ENCODE data around the gene HGFAC. TPM values are rescaled to one million over a fixed set of nuclear protein-coding genes. Genes with fewer than 3 reads are reported as not detected.
"Not testable (repeated sequence)": the region's sequence is repeated elsewhere in the genome, so short reads cannot be mapped to it uniquely, and the experiment has no call there.

The HGFAC gene
- total RNA-seq, 1 experiment from 2014 or later, result 0.10 TPM

DNA sequence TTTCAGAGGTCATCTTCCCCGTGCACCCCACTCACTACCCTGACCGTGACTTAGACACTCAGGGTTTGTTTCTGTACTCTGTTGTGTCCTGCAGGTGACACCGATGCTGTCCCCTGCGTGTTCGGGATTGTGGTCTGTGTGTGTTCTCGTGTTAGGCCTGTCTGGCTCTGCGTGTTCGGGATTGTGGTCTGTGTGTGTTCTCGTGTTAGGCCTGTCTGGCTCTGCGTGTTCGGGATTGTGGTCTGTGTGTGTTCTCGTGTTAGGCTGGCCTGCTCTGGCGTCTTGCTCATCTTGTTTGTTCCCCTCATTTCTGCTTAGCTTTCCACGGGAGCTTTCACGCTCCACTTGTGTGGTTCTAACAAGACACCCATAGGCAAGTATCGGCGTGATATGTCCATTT, 30.6 kb upstream of the HGFAC start:
- DNase-seq (ENCODE audit: low spot score), result not testable (repeated sequence)

DNA sequence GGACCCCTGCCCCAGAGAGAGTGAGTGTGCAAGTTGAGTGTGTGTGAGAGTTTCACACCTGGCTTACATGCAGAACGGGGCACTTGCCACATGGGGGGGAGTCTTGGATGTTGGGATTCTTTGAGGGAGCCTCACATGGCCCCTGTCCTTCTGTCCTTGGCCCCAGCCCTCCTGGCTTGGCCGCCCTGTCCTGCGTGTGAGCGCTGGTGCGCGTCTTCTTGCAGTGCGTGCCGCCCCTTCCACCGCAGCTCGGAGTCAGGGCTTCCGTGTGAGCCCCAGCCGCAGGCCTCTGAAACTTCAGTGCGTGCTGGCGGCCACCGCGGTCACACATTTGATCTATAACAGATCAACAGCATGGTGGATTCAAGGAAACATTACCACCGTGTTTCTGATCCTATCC, 30.1 kb upstream of the HGFAC start:
- DNase-seq (ENCODE audit: low spot score), result no peak

DNA sequence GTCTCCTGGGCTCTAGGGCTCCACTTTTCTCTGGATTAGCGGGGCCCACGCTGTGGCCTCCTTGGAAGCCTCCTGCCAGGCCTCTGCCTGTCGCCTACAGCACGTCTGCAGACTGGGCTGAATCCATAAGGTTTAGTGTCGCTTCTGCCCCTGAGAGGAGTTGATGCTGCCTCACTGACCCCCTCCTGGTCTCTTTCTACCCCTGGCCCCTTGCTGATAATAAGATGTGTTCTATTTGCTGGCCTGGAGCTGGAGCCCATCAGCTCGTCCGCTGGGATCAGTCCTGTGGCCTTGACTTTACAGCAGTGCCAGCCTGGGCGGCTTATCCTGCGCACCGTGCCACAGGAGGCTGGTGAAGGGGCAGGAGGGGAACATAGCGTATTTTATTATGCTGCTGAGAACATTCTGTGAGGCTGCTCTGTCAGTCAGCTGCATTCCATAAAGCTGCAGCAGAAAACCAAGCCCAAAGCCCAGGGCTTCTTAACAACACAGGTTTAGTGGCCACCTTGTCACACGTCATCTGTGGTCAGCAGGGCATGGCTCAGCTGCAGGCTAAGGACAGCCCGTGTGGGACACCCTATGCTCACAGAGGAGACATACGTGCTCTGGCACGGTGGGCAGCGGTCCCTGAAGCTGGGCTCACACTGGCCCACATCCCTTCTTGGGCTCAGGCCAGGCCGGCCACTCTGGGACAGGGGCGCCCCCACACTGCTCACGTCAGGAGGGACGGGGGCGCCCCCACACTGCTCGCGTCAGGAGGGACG, 29.3 kb upstream of the HGFAC start:
- no peak for DNase-seq (ENCODE audit: low spot score)

DNA sequence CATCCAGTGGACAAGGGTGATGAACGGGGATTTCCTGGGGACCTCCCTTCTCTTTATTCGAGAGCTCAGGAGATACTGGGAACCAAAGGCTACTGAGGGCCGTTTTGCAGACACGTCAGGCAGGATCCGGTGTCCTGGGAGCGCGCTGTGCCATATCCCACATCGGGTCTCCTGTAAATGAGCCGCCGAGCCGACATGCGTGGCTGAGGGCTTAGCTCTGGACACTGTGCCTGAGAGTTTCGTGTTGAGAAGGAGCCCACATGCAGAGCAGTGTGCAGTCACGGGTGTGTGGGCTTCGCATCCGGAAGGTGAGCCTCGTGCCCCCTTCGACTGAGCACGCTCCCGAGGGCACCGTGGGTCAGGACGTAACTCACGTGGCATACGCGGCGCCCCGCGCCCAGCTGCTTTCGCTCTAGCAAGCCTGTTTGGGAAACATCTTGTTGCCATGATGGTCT, 28.5 kb upstream of the HGFAC start:
- DNase-seq (ENCODE audit: low spot score), result no peak

DNA sequence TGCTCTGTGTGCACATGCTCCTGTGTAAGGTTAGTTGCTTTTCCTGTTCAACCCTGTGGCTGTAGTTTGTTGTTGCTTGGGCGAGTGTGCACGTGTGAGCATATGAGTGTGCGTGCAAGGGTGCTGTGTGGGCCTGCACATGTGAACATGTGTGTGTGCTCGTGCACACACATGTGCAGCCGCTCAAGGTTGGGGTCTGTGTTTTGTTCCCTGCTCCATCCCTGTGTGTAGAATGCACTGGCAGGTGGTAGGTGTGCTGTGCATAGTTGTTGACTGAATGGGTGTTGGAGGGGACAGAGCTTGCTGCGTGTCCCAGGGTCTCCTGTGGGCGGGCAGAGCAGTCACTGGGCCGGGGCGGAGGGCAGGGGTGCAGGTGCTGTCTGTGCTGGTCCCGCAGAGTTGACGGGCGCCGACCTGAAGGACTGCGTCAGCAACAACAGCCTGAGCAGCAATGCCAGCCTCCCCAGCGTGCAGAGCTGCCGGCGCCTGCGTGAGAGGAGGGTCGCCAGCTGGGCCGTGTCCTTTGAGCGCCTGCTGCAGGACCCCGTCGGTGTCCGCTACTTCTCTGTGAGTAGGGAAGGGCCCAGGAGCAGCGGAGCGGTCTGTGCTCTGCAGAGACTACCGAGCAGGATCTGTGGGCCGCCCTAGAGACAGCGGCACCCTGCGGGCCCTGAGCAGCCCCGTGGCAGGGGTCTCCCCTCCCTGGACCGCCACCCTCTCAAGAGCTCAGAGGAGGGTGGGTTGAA, 27.9 kb upstream of the HGFAC start:
- DNase-seq (ENCODE audit: low spot score), result no peak

DNA sequence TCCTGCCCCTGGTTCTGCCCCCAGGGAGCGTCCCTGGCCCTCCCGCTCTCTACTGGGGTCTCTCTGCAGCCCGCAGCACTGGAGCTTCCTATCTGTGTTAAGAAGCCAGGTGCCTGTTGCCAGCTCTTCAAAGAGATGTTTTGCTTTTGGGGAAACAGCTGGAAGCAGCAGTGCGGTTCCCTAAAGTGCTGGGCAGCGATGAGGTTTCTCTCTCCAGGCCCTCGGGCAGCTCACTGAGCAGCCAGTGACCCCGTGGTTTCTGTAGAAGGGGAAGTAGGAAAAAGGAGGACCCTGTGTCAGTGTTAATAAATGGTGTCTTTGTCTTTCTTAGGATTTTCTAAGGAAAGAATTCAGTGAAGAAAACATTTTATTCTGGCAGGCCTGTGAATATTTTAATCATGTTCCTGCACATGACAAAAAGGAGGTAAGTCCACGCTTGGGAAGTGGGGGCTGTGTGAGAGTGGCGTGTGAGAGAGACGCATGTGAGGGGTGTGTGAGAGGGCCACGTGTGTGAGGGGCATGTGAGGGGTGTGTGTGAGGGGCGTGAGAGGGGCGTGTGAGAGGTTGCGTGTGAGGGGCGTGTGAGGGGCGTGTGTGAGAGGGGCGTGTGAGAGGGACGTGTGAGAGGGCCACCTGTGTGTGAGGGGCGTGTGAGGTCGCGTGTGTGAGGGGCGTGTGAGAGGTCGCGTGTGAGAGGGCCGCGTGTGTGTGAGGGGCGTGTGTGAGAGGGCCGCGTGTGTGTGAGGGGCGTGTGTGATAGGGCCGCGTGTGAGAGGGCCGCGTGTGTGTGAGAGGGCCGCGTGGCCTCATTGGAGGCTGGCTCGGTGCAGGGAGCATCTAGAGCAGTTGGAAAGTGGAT, 27.1 kb upstream of the HGFAC start:
- no peak for DNase-seq (ENCODE audit: low spot score)

DNA sequence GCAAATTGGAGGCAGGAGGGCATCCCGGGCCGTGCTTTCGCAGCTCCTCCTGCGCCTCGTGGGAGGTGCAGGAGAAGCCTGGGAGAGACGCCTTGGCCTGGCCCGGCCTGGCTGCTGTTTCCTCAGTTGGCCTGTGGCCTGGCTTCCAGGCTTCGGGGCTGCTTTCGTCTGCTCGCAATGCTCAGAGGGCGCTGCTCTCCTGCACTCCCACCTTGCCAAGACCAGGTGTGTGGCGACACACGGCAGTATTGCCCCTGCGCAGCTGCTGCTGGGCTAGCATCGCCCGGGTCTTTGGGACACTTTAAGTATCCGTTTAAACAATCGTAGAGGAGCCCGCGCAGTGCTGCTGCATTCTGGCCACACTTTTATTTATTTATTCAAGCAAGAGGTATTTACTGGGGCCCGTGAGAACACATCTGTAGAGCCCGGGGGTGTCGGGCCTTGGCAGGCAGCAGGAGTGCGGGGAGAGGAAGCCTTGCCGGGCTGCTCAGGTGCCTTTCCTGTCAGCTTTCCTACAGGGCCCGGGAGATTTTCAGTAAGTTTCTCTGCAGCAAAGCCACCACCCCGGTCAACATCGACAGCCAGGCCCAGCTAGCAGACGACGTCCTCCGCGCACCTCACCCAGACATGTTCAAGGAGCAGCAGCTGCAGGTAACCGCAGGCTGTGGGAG, 26.2 kb upstream of the HGFAC start:
- no peak for DNase-seq (ENCODE audit: low spot score)

DNA sequence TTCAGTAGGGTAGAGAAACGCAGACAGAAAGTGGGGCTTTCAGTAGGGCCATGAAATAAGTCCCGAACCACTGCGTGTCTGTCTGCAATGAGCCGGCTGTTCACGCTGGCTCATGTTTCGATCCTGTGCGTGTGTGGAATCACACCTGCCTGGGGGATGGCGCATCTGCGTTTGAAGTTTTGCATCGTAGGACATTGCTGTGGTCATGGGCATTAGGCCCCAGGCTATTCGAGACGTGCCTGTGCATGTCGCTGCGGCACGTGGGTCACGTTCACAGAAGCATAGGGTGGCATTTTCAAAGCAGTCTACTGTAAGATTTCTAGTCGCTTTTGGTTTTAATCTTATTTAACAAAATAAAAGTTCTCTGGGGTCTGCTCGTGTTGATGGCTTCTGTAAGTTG, 25.5 kb upstream of the HGFAC start:
- DNase-seq (ENCODE audit: low spot score), result no peak

DNA sequence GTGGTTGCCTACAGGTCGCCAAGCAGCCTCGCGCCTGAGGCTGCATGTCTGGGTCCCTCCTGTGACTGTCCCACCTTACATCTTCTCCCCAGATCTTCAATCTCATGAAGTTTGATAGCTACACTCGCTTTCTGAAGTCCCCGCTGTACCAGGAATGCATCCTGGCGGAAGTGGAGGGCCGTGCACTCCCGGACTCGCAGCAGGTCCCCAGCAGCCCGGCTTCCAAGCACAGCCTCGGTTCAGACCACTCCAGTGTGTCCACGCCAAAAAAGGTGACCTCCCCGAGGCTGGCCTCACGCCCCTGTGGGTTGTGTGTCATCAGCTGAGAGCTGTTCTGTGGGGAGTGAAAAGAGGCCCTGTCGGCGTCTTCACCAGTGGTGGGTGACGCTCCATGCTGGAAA, 24.9 kb upstream of the HGFAC start:
- no peak for DNase-seq (ENCODE audit: low spot score)

DNA sequence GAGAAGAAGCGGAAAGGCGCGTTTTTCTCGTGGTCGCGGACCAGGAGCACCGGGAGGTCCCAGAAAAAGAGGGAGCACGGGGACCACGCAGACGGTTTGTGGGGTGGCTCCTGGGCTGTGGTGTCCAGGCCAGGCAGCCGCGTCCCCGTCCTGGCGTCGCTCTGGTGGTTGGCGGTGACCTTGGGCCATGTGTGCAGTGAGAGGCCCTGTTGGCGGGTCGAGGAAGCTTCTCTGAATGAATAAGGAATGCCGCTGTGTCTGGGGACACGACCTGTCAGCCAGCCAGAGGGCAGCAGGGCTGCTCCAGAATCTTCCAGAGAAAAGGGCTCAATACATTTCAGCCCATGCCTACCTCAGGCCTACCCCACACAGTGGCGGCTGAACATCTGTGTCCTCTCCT, 24.3 kb upstream of the HGFAC start:
- no peak for DNase-seq (ENCODE audit: low spot score)

DNA sequence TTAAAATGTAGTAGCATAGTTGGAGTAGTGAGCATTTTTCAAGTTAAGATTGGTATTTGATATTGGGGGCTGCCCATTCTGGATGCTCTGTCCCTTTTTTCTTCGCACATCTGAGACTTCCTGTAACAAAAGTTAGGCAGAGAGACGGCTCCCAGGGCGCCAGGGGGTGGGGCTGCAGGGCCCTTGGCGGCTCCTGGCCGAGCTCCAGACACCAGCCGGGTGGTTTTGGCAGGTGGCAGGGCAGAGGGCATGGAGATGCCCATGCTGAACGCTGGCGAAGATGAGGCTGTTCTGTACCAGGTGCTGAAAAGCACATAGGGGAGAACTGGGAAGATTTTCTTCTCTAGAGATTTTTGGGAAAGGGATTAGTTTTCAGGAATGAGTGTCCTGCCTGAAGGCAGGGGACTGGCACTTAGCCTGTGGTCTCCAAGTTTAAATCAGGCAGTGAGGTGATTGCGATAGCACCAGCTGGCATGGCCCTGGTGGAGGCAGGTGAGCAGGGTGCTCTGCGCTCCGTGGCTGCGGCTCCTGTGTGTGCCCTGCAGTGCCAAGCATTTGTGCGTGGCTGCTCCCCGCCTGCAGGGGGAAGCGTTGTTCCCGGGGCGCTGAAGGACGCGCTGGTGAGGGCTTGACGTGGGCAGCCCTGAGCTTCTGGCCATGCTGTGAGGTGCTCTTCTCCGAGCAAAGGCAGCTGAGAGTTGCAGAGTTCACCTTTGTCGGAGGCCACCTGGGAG, 23.6 kb upstream of the HGFAC start:
- no peak for DNase-seq (ENCODE audit: low spot score)

DNA sequence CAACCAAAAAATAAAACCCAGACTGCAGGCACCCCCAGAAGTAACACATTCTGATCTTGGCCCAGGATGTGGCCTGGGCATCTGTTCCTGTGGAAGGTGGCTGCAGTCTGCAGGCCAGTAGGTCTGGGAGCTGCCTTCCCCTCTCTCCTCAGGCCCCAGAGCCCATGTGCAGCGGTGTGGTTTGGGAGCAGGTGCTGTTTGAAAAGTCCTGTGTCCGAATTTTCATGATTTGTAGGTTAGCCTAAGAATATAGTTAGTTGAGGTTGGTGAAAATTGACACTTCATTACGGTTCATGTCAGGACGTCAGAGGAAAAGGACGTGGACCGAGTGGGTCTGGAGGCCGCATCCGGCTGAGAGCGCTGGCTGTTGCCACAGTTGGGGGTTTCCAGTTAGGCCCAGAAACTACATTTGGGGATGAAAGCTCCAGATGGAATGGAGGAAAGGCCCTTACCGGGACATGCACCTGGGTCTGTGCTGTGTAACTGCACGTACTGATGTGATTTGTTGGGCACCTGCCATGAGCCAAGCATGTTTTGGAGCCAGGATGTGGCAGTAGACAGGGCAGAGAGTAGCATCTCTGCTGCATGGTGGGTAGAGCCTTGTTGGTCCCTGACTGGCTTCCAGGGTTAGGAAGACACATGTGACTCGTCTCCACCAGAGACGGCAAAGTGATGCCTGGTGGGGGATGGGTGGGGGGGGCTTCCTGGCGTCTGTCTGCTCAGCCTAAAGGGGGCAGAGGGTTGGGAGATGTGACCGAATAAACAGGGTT, 21.7 kb upstream of the HGFAC start:
- no peak for DNase-seq (ENCODE audit: low spot score)

DNA sequence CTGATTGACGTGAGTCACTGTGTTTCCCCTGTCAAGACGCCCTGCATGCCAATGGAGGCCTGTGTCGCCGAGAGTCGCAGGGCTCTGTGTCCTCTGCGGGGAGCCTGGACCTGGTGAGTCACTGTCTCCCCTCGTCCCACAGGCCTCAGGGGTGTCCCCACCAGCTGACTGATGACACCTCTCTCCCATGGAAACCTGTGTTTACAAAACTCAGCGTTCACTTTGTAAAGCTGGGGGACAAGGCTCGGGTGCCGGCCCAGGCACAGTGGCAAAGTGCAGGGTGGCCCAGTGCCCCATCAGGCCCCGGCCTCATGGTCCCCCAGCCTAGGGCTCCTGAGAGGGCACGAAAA, 21.2 kb upstream of the HGFAC start:
- DNase-seq (ENCODE audit: low spot score), result no peak

DNA sequence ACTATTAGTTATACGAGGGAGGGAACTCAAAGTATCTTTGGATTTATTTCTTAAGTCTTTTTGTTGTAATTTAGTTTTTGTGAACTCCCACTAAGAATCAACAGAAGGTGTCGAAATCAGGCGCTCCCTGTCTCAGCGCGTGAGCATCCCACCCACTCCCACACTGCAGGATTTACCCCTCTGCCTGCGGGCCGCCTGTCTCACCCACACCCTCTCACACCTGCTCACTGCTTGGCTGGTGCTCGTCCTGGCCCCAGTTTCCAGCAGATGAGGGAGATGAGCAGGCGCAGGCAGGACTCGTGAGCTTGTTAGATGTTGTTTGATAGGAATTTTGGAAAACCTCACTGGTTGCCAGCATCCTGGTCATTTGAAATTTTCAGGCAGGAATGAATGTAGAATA, 20.8 kb upstream of the HGFAC start:
- DNase-seq (ENCODE audit: low spot score), result no peak

DNA sequence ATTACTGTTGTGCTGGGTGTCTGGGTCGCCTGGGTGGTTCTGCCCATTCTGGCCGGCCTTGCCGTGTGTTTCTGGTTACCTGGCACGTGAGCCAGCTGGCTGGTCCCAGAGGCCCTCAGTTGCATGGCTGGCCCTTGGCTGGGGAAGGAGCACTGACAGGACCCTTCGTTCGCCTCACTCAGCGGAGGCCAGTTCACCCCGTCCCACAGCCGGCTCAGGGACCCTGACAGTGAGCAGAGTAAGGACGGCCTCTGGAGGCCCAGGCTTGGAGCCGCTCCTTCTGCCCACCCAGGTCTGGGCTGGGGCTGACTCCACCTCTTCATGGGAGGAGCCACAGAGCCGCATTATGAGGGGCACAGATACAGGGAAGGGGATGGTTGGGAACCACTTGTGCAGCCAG, 20.3 kb upstream of the HGFAC start:
- no peak for DNase-seq (ENCODE audit: low spot score)

DNA sequence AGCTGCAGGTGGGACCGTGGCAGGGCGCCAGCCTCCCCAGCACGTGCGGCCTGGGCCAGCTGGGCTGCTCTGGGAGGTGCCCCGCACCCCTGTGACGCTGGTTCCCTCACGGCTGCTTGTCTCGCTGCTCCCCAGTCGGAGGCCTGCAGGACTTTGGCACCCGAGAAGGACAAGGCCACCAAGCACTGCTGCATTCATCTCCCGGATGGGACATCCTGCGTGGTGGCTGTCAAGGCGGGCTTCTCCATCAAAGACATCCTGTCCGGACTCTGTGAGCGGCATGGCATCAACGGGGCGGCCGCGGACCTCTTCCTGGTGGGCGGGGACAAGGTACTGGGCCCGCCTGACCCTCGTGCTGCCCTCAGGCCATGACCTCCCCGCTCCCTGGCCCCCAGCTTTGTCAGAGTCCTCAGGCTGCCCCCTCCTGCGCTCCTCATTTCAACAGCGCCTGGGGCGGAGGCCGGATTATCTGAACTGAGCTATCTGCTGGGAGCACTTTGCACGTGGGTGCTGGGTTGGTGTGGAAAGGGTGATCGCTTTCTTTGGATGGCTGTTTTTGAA, 19.4 kb upstream of the HGFAC start:
- DNase-seq (ENCODE audit: low spot score), result no peak

DNA sequence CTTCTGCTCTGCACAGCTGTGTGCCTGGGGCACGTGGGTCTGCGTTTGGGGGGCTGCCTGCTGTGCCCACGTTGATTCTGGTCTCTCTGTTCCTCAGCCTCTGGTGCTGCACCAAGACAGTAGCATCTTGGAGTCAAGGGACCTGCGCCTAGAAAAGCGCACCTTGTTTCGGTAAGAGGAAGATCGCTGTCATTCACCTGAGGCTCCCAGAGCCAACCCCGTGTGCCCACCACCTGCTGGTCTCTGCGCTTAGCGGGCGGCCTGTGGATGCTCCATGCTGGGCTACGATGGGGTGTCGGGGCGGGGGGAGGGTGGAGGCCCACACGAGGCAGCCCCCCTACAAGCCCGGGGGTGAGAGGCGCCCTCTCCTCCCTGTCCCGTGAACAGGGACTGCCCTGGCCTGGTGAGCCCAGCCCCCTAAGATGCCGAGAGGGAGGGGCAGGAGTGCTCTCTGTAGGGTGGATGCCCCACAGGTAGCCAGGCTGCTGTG, 18.9 kb upstream of the HGFAC start:
- no peak for DNase-seq (ENCODE audit: low spot score)

DNA sequence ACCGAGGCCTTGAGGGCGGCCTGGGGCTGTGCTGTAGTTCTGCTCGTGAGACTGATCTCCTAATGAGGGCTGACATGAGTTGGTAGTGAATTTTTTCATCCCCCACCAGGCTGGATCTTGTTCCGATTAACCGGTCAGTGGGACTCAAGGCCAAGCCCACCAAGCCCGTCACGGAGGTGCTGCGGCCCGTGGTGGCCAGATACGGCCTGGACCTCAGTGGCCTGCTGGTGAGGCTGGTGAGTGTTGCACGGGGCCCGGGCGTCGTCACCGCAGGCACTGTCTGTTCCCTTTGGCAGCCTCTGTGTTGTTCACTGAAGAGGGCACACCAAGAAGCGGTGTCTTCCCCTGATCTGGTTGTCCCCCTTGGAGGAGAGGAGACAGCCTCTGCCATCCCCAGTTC, 18.4 kb upstream of the HGFAC start:
- DNase-seq (ENCODE audit: low spot score), result no peak

DNA sequence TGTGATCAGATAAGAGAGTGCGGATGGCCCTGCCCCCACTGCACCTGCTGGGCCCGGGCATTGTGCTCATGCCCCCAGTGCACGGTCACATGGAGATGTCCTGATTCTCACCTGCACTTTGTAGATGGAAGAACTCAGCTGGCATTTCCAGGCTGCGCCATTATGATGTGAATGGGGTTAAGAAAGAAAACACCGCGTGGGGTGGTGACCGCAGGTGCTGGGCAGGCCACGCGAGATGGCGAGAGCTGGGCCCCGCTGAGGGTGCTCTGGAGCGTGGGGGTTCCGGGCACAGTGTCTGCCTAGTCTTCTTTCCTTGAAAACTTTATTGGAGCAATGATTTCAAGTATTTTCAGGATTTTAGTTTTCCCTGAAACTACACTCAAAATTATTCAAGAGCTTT, 17.8 kb upstream of the HGFAC start:
- no peak for DNase-seq (ENCODE audit: low spot score)

DNA sequence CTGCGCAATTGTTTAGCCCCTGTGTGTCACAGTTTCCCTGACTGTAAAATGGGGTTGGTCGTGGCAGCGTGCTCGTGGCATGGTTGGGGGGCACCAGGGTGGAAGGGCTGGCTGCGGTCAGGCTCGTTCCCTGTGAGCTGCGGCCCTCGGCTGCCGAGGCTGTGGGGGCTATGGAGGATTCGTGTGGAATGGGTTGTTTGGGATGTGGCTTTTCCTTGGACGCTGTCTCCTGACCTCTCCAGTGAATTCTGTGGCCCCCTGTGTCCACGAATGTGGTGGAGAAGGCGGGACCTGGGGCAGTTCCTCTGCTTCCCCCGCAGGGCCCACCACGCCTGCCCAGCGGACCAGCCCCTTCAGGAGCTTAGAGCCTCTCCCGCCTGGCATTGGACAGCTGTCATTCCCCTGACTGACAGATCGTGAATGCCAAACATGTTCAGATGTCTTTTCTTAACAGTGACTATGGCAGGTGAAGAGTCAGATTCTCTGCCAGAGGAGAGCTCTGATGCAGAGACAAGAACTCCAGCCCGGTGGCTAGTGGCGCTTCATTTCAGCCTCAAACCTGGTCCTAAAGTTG, 17.2 kb upstream of the HGFAC start:
- DNase-seq (ENCODE audit: low spot score), result no peak

Measured in H4 (cell line).